ENCODE data around the gene SLIT3.

The SLIT3 gene

GRCh38 chr5:169126481-169127021, 174.4 kb downstream of the SLIT3 start:
- no peak; the same call in 2 of the 3 replicates for ATAC-seq
- TF ChIP-seq ZFP3 (CRISPR knock-in tag; IDR thresholded peaks at IDR 0.05): no peak
- TF ChIP-seq TOX (CRISPR knock-in tag; IDR thresholded peaks at IDR 0.05; ENCODE audit: borderline replicate concordance): no peak
- no peak for TF ChIP-seq ZNF8 (CRISPR knock-in tag; IDR thresholded peaks at IDR 0.05)
- TF ChIP-seq CSRNP3 (CRISPR knock-in tag; IDR thresholded peaks at IDR 0.05): no peak
- TF ChIP-seq ZC3H10 (CRISPR knock-in tag; IDR thresholded peaks at IDR 0.05): no peak
- TF ChIP-seq ZFP30 (CRISPR knock-in tag; IDR thresholded peaks at IDR 0.05): no peak
- no peak for TF ChIP-seq PATZ1 (CRISPR knock-in tag; IDR thresholded peaks at IDR 0.05; ENCODE audit: borderline replicate concordance)
- TF ChIP-seq ZNF565 (CRISPR knock-in tag; conservative IDR thresholded peaks at IDR 0.05; ENCODE audit: low read depth): no peak
- TF ChIP-seq ZNF70 (CRISPR knock-in tag; IDR thresholded peaks at IDR 0.05): no peak
- TF ChIP-seq CSDC2 (CRISPR knock-in tag; IDR thresholded peaks at IDR 0.05): no peak
- no peak for TF ChIP-seq ARNTL (CRISPR knock-in tag; IDR thresholded peaks at IDR 0.05; ENCODE audit: borderline replicate concordance, low read depth)

GRCh38 chr5:169125571-169125970, 175.4 kb downstream of the SLIT3 start:
- ATAC-seq: no peak

More at GRCh38 chr5:169125571-169125970, 175.4 kb downstream of the SLIT3 start:
- TF ChIP-seq GLIS3 (CRISPR knock-in tag; IDR thresholded peaks at IDR 0.05) (no peak), PATZ1 (CRISPR knock-in tag; IDR thresholded peaks at IDR 0.05; ENCODE audit: borderline replicate concordance) (no peak), ISL1 (CRISPR knock-in tag; IDR thresholded peaks at IDR 0.05) (no peak), SNAI2 (CRISPR knock-in tag; IDR thresholded peaks at IDR 0.05) (no peak), CREB5 (CRISPR knock-in tag; IDR thresholded peaks at IDR 0.05; ENCODE audit: low read depth) (no peak), CSDC2 (CRISPR knock-in tag; IDR thresholded peaks at IDR 0.05) (no peak), TSHZ2 (CRISPR knock-in tag; IDR thresholded peaks at IDR 0.05) (no peak), BACH2 (CRISPR knock-in tag; IDR thresholded peaks at IDR 0.05; ENCODE audit: borderline replicate concordance) (no peak), PPARA (CRISPR knock-in tag; IDR thresholded peaks at IDR 0.05; ENCODE audit: borderline replicate concordance) (no peak), ZC3H10 (CRISPR knock-in tag; IDR thresholded peaks at IDR 0.05) (no peak), ZNF8 (CRISPR knock-in tag; IDR thresholded peaks at IDR 0.05) (no peak), POU6F1 (CRISPR knock-in tag; IDR thresholded peaks at IDR 0.05; ENCODE audit: borderline replicate concordance, low read depth) (no peak), TCF4 (CRISPR knock-in tag; IDR thresholded peaks at IDR 0.05; ENCODE audit: borderline replicate concordance) (no peak), CSRNP3 (CRISPR knock-in tag; IDR thresholded peaks at IDR 0.05) (no peak)

Measured in SK-N-SH treated with all-trans-retinoic acid at 6 μM for 48 hours (cell line).